OCI-LY3 (cell line): Measurements from ENCODE around the gene PTK6.

ENCODE experiments used
- H2AFZ ChIP-seq: fragments of 200-600, 300-600 bp; shearing (Covaris generic); 2 replicates; pipeline ENCODE4 v1.6.0; 2014; ENCODE audit warnings: antibody characterized with exemption, low read depth, low read length
- H3K27ac ChIP-seq: fragments of 200-600, 300-600 bp; sonication (generic); 2 replicates; pipeline ENCODE4 v1.5.1; 2014; ENCODE audit warnings: mild to moderate bottlenecking, low read length, moderate library complexity, mixed read lengths
- H3K27me3 ChIP-seq: fragments of 200-600, 300-600 bp; sonication (generic); 2 replicates; pipeline ENCODE4 v1.6.1; 2014; ENCODE audit warnings: low read depth, low read length, mixed read lengths
- H3K36me3 ChIP-seq: fragments of 200-600, 300-600 bp; sonication (generic); replicated peaks from 2 replicates; pipeline ENCODE3; 2014; ENCODE audit warnings: low read depth, low read length, mixed read lengths
- H3K4me1 ChIP-seq: fragments of 300-600, 200-600 bp; sonication (generic); 2 replicates; pipeline ENCODE4 v1.6.1; 2014; ENCODE audit warnings: low read length, mixed read lengths
- H3K4me2 ChIP-seq: fragments of 200-600, 300-600 bp; sonication (generic); 2 replicates; pipeline ENCODE4 v1.6.1; 2014; ENCODE audit warnings: low read length, mixed read lengths
- H3K4me3 ChIP-seq: fragments of 300-600, 200-600 bp; sonication (generic); 2 replicates; pipeline ENCODE4 v1.5.1; 2014; ENCODE audit warnings: antibody characterized with exemption, mild to moderate bottlenecking, low read length, moderate library complexity
- H3K79me2 ChIP-seq: fragments of 300-600, 200-600 bp; shearing (Covaris generic); 2 replicates; pipeline ENCODE4 v1.6.1; 2014; ENCODE audit warnings: mild to moderate bottlenecking, low read length, mixed read lengths
- H3K9ac ChIP-seq: fragments of 300-600, 200-600 bp; shearing (Covaris generic); 2 replicates; pipeline ENCODE4 v1.6.0; 2014; ENCODE audit warnings: mild to moderate bottlenecking, low read length, moderate library complexity
- H3K9me3 ChIP-seq: fragments of 200-600, 300-600 bp; shearing (Covaris generic); 2 replicates; pipeline ENCODE4 v1.6.1; 2014; ENCODE audit warnings: low read length, mixed read lengths; ENCODE audit not compliant: insufficient read depth
- H4K20me1 ChIP-seq: fragments of 200-600, 300-600 bp; sonication (generic); 2 replicates; pipeline ENCODE4 v1.6.1; 2016; ENCODE audit warnings: low read length, mixed read lengths; ENCODE audit not compliant: insufficient read depth
- EZH2phosphoT487 ChIP-seq: fragments of 200-600 bp; shearing (Covaris generic); IDR thresholded peaks from 2 replicates; pipeline ENCODE4 v1.6.1; 2018; ENCODE audit warnings: antibody characterized with exemption, mixed run types, low read depth
- TF ChIP-seq, protein P1 (sequence below): fragments of 200-600, 300-600 bp; sonication (generic); IDR thresholded peaks from 2 replicates; pipeline ENCODE4 v1.5.1; 2014; ENCODE audit warnings: antibody characterized with exemption, low read length, low read depth

Gene PTK6

DNA sequence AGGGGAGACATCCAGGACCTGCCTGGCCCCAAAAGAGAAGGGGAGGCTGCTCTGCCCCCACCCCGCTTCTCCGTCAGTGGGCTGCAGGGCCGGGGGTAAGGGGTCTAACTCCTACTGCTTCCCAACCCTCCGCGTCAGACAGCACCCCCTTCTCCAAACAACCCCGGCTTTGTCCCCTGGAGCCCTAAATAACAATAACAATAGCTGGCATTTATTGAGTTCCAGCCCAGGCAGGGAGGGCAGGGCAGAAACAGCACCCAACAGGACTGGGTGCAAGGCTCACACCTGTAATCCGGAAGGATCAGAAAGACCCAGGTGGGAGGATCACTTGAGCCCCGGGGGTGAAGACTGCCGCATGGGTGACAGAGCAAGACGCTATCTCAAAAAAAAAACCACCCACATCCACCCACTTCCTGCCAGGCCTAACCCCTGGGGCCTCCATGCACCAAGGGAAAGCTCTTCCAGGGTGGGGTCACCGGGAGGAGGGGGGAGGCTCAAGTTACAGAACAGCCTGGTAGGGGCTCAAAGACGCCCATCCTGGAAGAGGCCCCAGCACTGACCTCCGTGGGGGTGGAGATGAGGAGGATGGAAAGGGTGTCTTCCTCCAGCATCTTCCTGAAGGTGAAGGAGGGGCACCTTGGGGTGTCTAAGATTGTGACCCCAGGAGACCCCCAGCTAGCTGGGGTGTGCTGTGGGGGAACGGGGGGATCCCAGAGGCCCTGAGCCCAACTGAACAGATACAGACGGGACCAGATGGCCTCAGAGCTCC, 15.5 kb upstream of the PTK6 start:
- H3K27me3 ChIP-seq, result peaks cover 69% of the 10 kb centered on the region
- H2AFZ ChIP-seq, result no peak overlapping the region
- H3K27ac ChIP-seq, result no peak overlapping the region

DNA sequence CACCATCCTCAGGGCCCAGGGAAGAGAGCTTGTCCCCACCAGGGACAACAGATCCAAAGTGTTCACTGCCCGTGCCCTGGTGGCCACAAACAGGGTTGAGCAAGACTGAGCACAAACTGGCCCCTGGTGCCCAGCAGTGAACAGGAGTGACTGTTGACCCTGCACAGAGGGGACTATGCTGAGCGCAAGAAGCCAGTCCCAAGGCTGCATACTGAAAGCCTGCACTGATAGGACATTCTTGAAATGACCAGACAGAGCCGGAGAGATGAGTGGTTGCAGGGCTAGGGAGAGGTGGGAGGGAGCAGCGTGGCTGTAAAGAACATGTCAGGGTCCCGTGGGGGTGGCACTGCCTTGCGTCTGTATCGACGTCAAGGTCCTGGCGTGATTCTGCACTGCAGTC, 13.9 kb upstream of the PTK6 start:
- Histone ChIP-seq H3K79me2 (no peaks in the 10 kb centered on the region), H4K20me1 (peaks cover 10% of the 10 kb centered on the region; the same call in 1 of the 2 replicates), H3K4me3 (no peak overlapping the region), H3K9ac (no peak overlapping the region), H3K27ac (no peak overlapping the region), H3K4me2 (no peak overlapping the region), H3K9me3 (no peaks in the 10 kb centered on the region), H2AFZ (no peak overlapping the region), H3K4me1 (peaks cover 10% of the 10 kb centered on the region), H3K27me3 (peaks cover 76% of the 10 kb centered on the region), H3K36me3 (no peaks in the 10 kb centered on the region)
- TF ChIP-seq, protein P1, sequence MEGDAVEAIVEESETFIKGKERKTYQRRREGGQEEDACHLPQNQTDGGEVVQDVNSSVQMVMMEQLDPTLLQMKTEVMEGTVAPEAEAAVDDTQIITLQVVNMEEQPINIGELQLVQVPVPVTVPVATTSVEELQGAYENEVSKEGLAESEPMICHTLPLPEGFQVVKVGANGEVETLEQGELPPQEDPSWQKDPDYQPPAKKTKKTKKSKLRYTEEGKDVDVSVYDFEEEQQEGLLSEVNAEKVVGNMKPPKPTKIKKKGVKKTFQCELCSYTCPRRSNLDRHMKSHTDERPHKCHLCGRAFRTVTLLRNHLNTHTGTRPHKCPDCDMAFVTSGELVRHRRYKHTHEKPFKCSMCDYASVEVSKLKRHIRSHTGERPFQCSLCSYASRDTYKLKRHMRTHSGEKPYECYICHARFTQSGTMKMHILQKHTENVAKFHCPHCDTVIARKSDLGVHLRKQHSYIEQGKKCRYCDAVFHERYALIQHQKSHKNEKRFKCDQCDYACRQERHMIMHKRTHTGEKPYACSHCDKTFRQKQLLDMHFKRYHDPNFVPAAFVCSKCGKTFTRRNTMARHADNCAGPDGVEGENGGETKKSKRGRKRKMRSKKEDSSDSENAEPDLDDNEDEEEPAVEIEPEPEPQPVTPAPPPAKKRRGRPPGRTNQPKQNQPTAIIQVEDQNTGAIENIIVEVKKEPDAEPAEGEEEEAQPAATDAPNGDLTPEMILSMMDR, result no peak
- TF ChIP-seq EZH2phosphoT487, result no peak

More for the DNA sequence above, 15.5 kb upstream of the PTK6 start:
- no peaks in the 10 kb centered on the region for H3K9me3 ChIP-seq
- peaks cover 14% of the 10 kb centered on the region; the same call in 1 of the 2 replicates for H4K20me1 ChIP-seq
- no peak overlapping the region for H3K4me3 ChIP-seq
- TF ChIP-seq, protein P1, result no peak
- TF ChIP-seq EZH2phosphoT487, result no peak
- H3K79me2 ChIP-seq, result no peaks in the 10 kb centered on the region
- peak overlapping the region; percentile 65 for H3K4me2 ChIP-seq
- H3K36me3 ChIP-seq, result no peaks in the 10 kb centered on the region
- H3K9ac ChIP-seq, result no peak overlapping the region
- H3K4me1 ChIP-seq, result peaks cover 10% of the 10 kb centered on the region

DNA sequence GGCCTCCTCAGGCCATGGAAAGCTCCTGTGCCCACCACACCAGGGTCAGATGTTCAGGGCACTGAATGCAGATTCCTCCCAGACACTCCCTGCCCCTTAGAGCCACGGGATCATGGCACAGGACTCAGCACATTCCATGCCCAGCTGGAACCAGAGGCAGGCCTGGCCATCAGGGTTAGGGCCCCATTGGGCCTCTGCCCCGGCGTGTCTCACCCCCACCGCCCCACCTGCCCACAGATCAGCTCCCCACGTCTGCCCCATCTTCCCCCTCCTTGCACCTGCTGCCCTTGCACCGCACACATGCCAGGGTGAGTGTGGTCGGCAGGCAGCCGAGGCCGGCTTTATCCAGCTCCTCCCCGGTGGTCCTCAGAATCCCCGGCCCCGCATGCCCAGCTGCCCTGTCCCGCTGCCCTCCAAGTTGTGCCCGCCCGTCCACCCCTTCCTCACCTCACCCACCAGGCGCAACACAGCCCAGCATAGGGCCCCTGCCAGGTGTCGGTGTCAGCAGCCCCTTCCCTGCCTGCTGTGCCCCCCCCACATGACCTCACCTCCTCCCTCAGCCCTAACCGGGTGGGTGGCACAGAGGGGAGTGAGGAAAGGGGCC, 12.6 kb upstream of the PTK6 start:
- TF ChIP-seq EZH2phosphoT487, result no peak
- TF ChIP-seq, protein P1, result no peak
- H3K79me2 ChIP-seq, result no peaks in the 10 kb centered on the region
- peaks cover 4% of the 10 kb centered on the region; the same call in 1 of the 2 replicates for H4K20me1 ChIP-seq
- H3K4me1 ChIP-seq, result peaks cover 10% of the 10 kb centered on the region
- no peak overlapping the region for H3K9ac ChIP-seq
- no peaks in the 10 kb centered on the region for H3K36me3 ChIP-seq
- no peak overlapping the region for H2AFZ ChIP-seq
- H3K9me3 ChIP-seq, result no peaks in the 10 kb centered on the region
- H3K27ac ChIP-seq, result no peak overlapping the region
- no peak overlapping the region for H3K4me2 ChIP-seq
- H3K4me3 ChIP-seq, result no peak overlapping the region
- peaks cover 78% of the 10 kb centered on the region for H3K27me3 ChIP-seq

DNA sequence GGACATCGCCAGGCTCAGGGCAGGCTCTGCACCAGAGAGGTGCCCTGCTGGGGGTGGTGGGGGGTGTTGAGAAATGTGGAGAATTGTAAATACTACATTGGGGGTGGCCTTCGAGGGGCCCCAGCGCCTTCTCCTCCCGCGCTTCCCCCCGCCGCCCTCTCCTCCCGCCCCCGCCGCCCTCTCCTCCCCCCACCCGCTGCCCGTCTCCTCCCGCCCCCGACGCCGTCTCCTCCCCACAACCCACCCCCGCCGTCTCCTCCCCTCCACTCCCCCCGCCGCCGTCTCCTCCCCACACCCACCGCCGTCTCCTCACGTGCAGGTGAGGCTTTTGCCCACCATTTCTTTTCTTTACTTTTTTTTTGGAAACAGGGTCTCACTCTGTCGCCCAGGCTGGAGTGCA, 11.8 kb upstream of the PTK6 start:
- Histone ChIP-seq H3K9me3 (no peaks in the 10 kb centered on the region), H3K4me1 (peaks cover 10% of the 10 kb centered on the region), H3K9ac (no peak overlapping the region), H4K20me1 (peaks cover 4% of the 10 kb centered on the region; the same call in 1 of the 2 replicates), H2AFZ (no peak overlapping the region), H3K79me2 (no peaks in the 10 kb centered on the region), H3K4me2 (no peak overlapping the region), H3K4me3 (no peak overlapping the region), H3K27me3 (peaks cover 78% of the 10 kb centered on the region), H3K36me3 (no peaks in the 10 kb centered on the region), H3K27ac (no peak overlapping the region)
- TF ChIP-seq, protein P1, result no peak
- TF ChIP-seq EZH2phosphoT487, result no peak
